Gastrocnemius medialis (tissue), 4 donors: Measurements from ENCODE around the gene TMEM126A.

Experiments
- CTCF ChIP-seq, 5 experiments: fragments of 450-650 bp in 3 of 5; fragments of 200-600 bp in 2 of 5; sonication (generic) in 2 of 5; IDR thresholded peaks in 4 of 5; conservative IDR thresholded peaks in 1 of 5; 1 replicate in 4 of 5; 2 replicates in 1 of 5; pipeline ENCODE4 v1.5.1; 2016 to 2019; ENCODE audit warnings: antibody characterized with exemption in 5 of 5, mild to moderate bottlenecking in 3 of 5, moderate library complexity in 3 of 5
- POLR2A ChIP-seq, 2 donors: fragments of 450-650 bp; IDR thresholded peaks; one replicate each; pipeline ENCODE4 v1.6.1; 2017; ENCODE audit warnings: antibody characterized with exemption in 2 of 2, mild to moderate bottlenecking in 2 of 2, moderate library complexity in 2 of 2

- TF ChIP-seq CTCF (IDR thresholded peaks at IDR 0.05 in 4 of 5, conservative IDR thresholded peaks at IDR 0.05 in 1 of 5) (no peak), POLR2A (IDR thresholded peaks at IDR 0.05) (no peak)
Observed at GRCh38 chr11:85619499-85619898, 28.3 kb upstream of the TMEM126A start.
